Stimulated activated CD8-positive, alpha-beta memory T cell treated with anti-CD3 and anti-CD28 coated beads, Interleukin-15, amount 100 ng/mL, for 4 hours (primary cell): Measurements from ENCODE around the gene ETHE1.

ENCODE experiments used
- DNase-seq, 2 donors: peaks; one replicate each; pipeline ENCODE4 v3.0.0-alpha.2; 2020; ENCODE audit warnings: low read depth in 2 of 2

The ETHE1 gene

DNA sequence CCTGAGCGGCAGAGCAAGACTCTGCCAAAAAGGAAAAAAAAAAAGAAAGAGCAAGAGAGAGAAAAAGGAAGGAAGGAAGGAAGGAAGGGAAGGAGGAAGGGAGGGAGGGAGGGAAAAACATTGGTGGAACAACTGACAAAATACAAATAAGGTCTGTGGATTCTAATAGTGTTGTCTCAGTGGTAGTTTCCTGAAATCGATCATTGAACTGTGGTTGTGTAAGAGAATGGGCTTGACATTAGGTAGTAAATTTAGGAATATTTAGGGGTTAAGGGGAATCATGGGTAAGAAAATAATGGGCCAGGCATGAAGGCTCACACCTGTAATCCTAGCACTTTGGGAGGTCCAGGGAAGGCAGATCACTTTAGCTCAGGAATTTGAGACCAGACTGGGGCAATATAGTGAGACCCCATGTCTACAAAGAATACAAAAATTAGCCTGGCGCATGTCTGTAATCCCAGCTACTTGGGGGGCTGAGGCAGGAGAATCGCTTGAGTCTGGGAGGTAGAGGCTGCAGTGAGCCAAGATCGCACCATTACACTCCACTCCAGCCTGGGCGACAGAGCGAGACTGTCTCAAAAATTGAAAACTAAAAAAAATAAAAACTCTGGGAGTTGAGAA is 36.9 kb downstream of the ETHE1 start:
- no peak for DNase-seq

DNA sequence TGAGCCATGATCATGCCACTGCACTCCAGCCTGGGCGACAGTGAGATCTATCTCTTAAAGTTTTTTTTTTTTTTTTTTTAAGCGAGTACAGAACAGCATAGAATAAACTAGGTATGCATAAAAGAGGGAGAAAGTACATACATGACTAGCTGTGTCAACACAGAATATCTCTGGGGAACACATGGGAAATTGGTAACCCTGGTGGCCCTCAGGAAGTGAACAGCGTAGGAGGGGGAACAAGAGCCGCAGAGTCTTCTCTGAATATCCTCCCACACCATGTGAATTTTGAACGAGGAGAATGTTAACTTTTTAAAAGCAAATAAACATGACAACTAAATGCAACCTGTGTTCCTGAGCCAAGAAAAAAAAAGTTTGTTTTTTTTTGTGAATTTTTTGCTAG is 37.7 kb downstream of the ETHE1 start:
- DNase-seq = no peak

DNA sequence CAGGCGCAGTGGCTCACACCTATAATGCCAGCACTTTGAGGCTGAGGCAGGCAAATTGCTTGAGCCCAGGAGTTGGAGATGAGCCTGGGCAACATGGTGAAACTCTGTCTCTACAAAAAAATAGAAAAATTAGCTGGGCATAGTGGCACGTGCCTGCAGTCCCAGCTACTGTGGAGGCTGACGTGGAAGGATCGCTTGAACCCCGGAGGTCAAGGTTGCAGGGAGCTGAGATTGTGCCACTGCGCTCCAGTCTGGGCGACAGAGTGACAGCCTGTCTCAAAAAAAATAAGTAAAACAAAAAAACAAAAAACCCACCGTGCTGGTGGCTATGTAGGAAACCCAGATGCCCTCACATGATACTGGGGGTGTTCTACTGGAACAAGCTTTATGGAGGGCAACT is 38.8 kb downstream of the ETHE1 start:
- DNase-seq = no peak

GRCh38 chr19:43486412-43486811 is 40.6 kb downstream of the ETHE1 start:
- no peak for DNase-seq

GRCh38 chr19:43485951-43486350 is 41.0 kb downstream of the ETHE1 start:
- no peak for DNase-seq

- DNase-seq = no peak
Measured at GRCh38 chr19:43483281-43483680, 43.7 kb downstream of the ETHE1 start.

- DNase-seq = no peak
Measured at GRCh38 chr19:43482193-43482592, 44.8 kb downstream of the ETHE1 start.

GRCh38 chr19:43481701-43482100 is 45.3 kb downstream of the ETHE1 start:
- no peak for DNase-seq

- DNase-seq = no peak
Measured at GRCh38 chr19:43480574-43480973, 46.4 kb downstream of the ETHE1 start.

- DNase-seq = no peak
Measured at GRCh38 chr19:43479961-43480561, 46.9 kb downstream of the ETHE1 start.

GRCh38 chr19:43479226-43479625 is 47.8 kb downstream of the ETHE1 start:
- no peak for DNase-seq

DNA sequence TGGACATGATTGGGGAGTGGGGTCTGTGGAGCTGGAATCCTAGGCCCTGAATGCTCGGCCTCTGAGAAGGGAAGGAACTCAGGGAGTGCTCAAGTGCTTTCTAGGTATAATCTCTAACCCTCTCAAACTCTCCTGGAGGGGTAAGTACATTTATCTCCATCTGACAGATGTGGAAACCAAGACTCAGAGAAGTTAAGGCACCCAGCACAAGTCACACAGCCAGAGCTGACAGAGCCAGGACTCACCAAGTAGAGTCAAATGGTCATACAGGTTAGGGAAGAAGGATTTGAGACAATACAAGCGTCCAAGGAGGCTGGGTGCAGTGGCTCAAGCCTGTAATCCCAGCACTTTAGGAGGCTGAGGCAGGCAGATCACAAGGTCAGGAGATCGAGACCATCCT is 48.7 kb downstream of the ETHE1 start:
- DNase-seq = no peak

GRCh38 chr19:43476606-43477005 is 50.4 kb downstream of the ETHE1 start:
- DNase-seq = no peak

- peak; percentile 87 to 91 for DNase-seq
Measured at GRCh38 chr19:43474986-43475705, 51.9 kb downstream of the ETHE1 start.

DNA sequence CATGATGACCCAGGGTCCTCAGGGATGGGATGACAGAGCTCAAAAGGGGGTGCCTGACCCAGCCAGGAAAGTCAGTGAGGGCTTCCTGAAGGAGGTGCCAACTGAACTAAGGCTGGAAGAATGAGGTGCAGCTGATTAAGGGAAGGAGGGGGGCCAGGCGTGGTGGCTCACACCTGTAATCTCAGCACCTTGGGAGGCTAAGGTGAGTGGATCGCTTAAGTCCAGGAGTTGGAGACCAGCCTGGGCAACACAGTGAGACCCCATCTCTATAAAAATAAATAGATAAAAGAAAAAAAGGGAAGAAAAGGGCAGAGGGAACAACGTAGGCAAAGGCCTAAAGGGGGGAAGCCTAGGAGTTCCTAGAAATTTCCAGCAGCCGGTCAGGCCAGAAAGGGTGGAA is 52.5 kb downstream of the ETHE1 start:
- no peak for DNase-seq

DNA sequence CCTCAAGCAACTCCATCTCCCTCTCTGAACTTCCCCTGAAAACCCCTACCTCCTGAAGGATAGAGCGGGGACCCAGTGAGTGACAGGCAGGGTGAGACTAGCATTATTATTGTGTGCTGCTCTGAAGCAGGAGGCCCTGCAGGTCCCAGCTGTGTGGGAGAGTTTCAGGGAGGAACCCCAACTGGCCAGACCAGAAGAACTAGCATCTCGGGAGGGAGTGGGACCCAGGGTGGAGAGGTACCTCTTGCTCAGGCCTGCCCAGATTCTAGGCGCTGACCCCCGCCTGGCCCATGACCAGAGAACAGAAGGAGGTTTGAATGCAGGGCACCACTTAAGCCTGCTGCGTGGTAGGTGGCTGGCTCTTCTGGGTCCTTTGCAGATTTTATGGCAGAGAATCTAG is 55.9 kb downstream of the ETHE1 start:
- DNase-seq = no peak

DNA sequence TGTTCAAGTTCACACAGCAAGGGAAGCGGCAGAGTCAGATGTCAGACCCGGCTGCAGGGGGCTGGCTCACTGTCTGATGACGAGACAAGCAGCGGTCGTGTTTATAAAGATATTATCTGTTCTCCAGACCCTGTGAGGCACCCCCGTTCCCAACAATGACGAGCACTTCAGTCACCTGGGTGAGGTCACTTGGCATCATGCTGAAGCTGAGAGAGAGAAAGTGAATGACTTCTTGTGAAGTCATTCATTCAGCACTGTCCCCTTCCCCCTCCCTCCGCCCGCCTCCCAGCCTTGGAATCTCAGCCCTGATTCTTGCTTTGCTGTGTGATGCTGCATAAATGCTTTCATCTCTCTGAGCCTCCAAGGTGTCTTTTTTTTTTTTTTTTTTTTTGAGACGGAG is 56.7 kb downstream of the ETHE1 start:
- peak; percentile 27 to 50 for DNase-seq

GRCh38 chr19:43469160-43469480 is 57.9 kb downstream of the ETHE1 start:
- no peak for DNase-seq

- no peak for DNase-seq
Measured at GRCh38 chr19:43468354-43469159, 58.4 kb downstream of the ETHE1 start.

DNA sequence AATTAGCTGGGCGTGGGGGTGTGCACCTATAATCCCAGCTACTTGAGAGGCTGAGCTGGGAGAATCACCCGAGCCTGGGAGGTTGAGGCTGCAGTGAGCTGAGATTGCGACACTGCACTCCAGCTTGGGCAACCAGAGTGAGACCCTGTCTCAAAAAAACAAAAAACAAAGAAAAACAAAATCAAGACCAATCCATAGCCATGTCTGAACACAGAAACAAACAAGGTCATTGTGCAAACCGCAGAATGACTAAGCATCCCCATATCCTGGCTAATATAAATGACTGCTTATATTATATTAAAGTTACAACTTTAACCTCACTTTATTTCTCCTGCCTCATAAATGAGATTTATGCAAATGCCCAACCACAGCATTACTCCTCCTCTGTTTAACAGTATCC is 59.3 kb downstream of the ETHE1 start:
- no peak for DNase-seq

DNA sequence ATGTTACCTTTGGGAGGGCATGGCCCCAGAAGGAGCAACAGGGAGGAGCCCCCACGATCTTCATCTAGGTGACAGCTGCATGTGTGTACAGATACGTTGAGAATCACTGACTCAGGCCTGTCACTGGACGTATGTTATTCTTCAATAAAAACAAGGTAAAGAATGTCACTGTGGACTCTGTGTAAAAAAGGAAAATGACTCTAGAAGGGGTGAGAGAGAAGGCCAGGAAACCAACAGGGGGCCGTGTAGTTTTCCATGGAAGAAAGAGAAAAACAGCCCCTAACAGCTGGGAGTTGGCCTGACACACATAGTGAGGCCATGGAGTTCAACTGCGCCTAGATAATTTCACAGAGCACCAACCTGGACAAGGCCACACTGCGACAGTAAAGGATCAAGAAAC is 59.7 kb downstream of the ETHE1 start:
- no peak for DNase-seq

- DNase-seq = no peak
Measured at GRCh38 chr19:43466793-43467192, 60.2 kb downstream of the ETHE1 start.
